ENCODE results near the gene FAM83C.
"Not testable (repeated sequence)": the region's sequence is repeated elsewhere in the genome, so short reads cannot be mapped to it uniquely, and the experiment has no call there.

Gene FAM83C

GRCh38 chr20:35318502-35319157 lies 26.4 kb upstream of the FAM83C start:
- FAIRE-seq (no peak), DNase-seq (ENCODE audit: insufficient read length, low spot score) (no peak)
- no peak for TF ChIP-seq POLR2AphosphoS5 (IDR thresholded peaks at IDR 0.05; ENCODE audit: low read depth, low read length)
- no peak for TF ChIP-seq POU2F2 (IDR thresholded peaks at IDR 0.05; ENCODE audit: low read depth, low read length)
- TF ChIP-seq PAX5 (IDR thresholded peaks at IDR 0.05; ENCODE audit: insufficient read depth, low read length, severe bottlenecking): no peak
- TF ChIP-seq POLR2A (IDR thresholded peaks at IDR 0.05; ENCODE audit: low read depth, low read length): no peak
- no peak for TF ChIP-seq TAF1 (IDR thresholded peaks at IDR 0.05; ENCODE audit: low read depth, low read length)
- no peak for TF ChIP-seq SPI1 (IDR thresholded peaks at IDR 0.05; ENCODE audit: low read depth, low read length)

DNA sequence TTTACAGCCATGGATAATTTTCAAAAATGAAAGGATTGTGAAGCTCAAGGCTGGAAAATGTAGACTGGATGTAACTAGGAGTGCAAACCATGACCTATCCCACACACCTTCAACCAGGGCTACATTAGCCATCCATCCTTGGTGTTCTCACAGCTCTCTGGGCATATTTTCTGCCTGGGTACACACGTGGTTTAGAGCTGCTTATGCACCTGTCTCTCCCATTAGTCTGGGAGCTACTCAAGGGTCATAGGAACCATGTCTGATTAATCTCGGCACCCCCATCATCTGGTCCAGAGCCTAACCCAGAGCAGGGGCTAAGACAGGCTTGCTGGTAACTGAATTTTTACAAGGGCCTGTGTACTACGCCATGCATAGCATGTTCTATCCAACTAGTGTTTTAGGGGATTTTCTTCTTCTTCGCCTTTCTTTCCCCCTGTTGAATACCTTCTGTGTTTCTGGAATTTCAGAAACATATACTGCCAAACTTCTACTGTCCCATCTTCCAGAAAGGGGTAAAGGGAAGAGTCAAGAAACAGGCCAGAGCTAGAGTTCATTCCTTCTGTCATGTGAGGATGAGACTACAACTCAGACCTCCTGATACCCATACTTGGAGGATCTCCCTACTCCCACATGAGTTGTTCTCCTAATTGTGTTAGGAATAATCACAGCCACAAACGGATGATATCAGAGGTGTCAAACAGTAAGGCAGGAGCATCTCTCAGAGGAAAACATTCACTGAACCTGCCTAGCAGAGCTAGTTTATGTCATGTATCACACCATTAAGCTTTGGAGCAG lies 25.4 kb upstream of the FAM83C start:
- TF ChIP-seq POLR2AphosphoS5 (IDR thresholded peaks at IDR 0.05; ENCODE audit: low read depth, low read length): no peak
- TF ChIP-seq SPI1 (IDR thresholded peaks at IDR 0.05; ENCODE audit: low read depth, low read length): no peak
- no peak for TF ChIP-seq POU2F2 (IDR thresholded peaks at IDR 0.05; ENCODE audit: low read depth, low read length)
- TF ChIP-seq PAX5 (IDR thresholded peaks at IDR 0.05; ENCODE audit: insufficient read depth, low read length, severe bottlenecking): no peak
- TF ChIP-seq TAF1 (IDR thresholded peaks at IDR 0.05; ENCODE audit: low read depth, low read length): no peak
- TF ChIP-seq POLR2A (IDR thresholded peaks at IDR 0.05; ENCODE audit: low read depth, low read length): no peak
- no peak for DNase-seq (ENCODE audit: insufficient read length, low spot score)
- no peak for FAIRE-seq

DNA sequence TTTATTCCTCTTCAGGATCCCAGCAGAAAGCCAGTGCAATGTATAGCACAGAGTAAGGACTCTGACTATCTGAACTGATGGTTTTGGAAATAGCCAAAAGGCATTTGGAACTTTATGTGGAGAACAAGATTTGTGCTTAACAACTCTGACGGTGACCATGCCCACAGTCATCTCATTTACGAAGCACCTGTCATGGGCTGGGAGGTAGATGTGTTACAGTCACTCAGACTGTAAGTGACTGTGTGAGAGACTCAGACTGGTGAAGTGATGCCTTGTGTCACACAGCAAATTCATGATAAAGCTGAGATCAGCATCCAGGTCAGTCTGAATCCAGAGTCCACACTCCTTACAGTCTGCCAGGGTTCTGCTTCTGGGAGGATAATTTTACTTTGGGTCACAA lies 23.9 kb upstream of the FAM83C start:
- TF ChIP-seq POU2F2 (IDR thresholded peaks at IDR 0.05; ENCODE audit: low read depth, low read length) (no peak), TAF1 (IDR thresholded peaks at IDR 0.05; ENCODE audit: low read depth, low read length) (no peak), POLR2A (IDR thresholded peaks at IDR 0.05; ENCODE audit: low read depth, low read length) (no peak), POLR2AphosphoS5 (IDR thresholded peaks at IDR 0.05; ENCODE audit: low read depth, low read length) (no peak), SPI1 (IDR thresholded peaks at IDR 0.05; ENCODE audit: low read depth, low read length) (no peak), PAX5 (IDR thresholded peaks at IDR 0.05; ENCODE audit: insufficient read depth, low read length, severe bottlenecking) (no peak)
- DNase-seq (ENCODE audit: insufficient read length, low spot score) (no peak), FAIRE-seq (no peak)

DNA sequence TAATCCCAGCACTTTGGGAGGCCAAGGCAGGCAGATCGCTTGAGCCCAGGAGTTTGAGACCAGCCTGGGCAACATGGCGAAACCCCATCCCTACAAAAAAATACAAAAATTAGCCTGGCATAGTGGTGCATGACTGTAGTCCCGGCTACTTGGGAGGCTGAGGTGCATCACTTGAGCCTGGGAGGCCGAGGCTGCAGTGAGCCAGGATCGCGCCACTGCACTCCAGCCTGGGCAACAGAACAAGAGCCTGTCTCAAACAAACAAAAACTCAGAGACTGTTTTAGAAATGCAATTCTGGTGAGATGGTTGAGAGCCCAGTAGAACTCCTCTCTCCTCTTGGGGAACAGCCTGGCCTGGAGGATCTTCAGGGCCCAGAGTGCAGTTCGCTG lies 23.4 kb upstream of the FAM83C start:
- not testable (repeated sequence) for DNase-seq (ENCODE audit: insufficient read length, low spot score); FAIRE-seq

- TF ChIP-seq POU2F2 (IDR thresholded peaks at IDR 0.05; ENCODE audit: low read depth, low read length): no peak
- DNase-seq (ENCODE audit: insufficient read length, low spot score): no peak
- FAIRE-seq: no peak
Observed at GRCh38 chr20:35314816-35315631, 22.8 kb upstream of the FAM83C start.

DNA sequence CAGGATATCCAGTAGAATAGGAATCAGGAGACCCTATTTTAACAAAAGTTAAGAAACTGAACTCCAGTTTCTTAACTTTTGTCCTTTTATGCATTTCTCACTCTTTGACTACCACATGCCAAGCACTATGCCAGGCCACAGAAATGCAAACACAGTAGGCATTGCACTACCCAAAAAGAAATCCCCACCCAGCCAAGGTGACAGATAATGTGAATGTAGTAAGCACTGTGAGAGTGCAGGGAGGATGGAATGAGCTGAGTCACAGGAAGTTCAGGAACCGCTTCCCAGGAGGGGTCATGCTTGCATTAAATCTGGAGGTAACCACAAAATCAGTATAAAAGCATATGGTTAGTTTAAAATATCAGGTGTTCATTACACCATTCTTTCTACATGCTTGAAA lies 20.1 kb upstream of the FAM83C start:
- DNase-seq (ENCODE audit: insufficient read length, low spot score) (no peak), FAIRE-seq (no peak)
- TF ChIP-seq SPI1 (IDR thresholded peaks at IDR 0.05; ENCODE audit: low read depth, low read length) (no peak), PAX5 (IDR thresholded peaks at IDR 0.05; ENCODE audit: insufficient read depth, low read length, severe bottlenecking) (no peak)

- FAIRE-seq (no peak), DNase-seq (ENCODE audit: insufficient read length, low spot score) (no peak)
- TF ChIP-seq TAF1 (IDR thresholded peaks at IDR 0.05; ENCODE audit: low read depth, low read length) (no peak), PAX5 (IDR thresholded peaks at IDR 0.05; ENCODE audit: insufficient read depth, low read length, severe bottlenecking) (no peak), POU2F2 (IDR thresholded peaks at IDR 0.05; ENCODE audit: low read depth, low read length) (no peak), SPI1 (IDR thresholded peaks at IDR 0.05; ENCODE audit: low read depth, low read length) (no peak), POLR2AphosphoS5 (IDR thresholded peaks at IDR 0.05; ENCODE audit: low read depth, low read length) (no peak), POLR2A (IDR thresholded peaks at IDR 0.05; ENCODE audit: low read depth, low read length) (no peak)
Observed at GRCh38 chr20:35311822-35312221, 19.6 kb upstream of the FAM83C start.

GRCh38 chr20:35311409-35311808 lies 19.2 kb upstream of the FAM83C start:
- DNase-seq (ENCODE audit: insufficient read length, low spot score) (no peak), FAIRE-seq (no peak)
- no peak for TF ChIP-seq TAF1 (IDR thresholded peaks at IDR 0.05; ENCODE audit: low read depth, low read length)
- TF ChIP-seq POLR2AphosphoS5 (IDR thresholded peaks at IDR 0.05; ENCODE audit: low read depth, low read length): no peak
- TF ChIP-seq SPI1 (IDR thresholded peaks at IDR 0.05; ENCODE audit: low read depth, low read length): no peak
- no peak for TF ChIP-seq POU2F2 (IDR thresholded peaks at IDR 0.05; ENCODE audit: low read depth, low read length)
- no peak for TF ChIP-seq POLR2A (IDR thresholded peaks at IDR 0.05; ENCODE audit: low read depth, low read length)
- no peak for TF ChIP-seq PAX5 (IDR thresholded peaks at IDR 0.05; ENCODE audit: insufficient read depth, low read length, severe bottlenecking)

GRCh38 chr20:35307666-35308653 lies 15.7 kb upstream of the FAM83C start:
- DNase-seq (ENCODE audit: insufficient read length, low spot score) (no peak), FAIRE-seq (no peak)
- no peak for TF ChIP-seq TAF1 (IDR thresholded peaks at IDR 0.05; ENCODE audit: low read depth, low read length)
